HG03565 (cell line): ENCODE results near the gene CYP26C1.

Experiments used
- ATAC-seq: cut with Tn5 transposase; IDR thresholded peaks from one replicate; pipeline ENCODE4 v1.9.1; 2021; ENCODE audit warnings: mild to moderate bottlenecking, moderate library complexity; ENCODE audit not compliant: unreplicated experiment

Gene CYP26C1, protein sequence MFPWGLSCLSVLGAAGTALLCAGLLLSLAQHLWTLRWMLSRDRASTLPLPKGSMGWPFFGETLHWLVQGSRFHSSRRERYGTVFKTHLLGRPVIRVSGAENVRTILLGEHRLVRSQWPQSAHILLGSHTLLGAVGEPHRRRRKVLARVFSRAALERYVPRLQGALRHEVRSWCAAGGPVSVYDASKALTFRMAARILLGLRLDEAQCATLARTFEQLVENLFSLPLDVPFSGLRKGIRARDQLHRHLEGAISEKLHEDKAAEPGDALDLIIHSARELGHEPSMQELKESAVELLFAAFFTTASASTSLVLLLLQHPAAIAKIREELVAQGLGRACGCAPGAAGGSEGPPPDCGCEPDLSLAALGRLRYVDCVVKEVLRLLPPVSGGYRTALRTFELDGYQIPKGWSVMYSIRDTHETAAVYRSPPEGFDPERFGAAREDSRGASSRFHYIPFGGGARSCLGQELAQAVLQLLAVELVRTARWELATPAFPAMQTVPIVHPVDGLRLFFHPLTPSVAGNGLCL

DNA sequence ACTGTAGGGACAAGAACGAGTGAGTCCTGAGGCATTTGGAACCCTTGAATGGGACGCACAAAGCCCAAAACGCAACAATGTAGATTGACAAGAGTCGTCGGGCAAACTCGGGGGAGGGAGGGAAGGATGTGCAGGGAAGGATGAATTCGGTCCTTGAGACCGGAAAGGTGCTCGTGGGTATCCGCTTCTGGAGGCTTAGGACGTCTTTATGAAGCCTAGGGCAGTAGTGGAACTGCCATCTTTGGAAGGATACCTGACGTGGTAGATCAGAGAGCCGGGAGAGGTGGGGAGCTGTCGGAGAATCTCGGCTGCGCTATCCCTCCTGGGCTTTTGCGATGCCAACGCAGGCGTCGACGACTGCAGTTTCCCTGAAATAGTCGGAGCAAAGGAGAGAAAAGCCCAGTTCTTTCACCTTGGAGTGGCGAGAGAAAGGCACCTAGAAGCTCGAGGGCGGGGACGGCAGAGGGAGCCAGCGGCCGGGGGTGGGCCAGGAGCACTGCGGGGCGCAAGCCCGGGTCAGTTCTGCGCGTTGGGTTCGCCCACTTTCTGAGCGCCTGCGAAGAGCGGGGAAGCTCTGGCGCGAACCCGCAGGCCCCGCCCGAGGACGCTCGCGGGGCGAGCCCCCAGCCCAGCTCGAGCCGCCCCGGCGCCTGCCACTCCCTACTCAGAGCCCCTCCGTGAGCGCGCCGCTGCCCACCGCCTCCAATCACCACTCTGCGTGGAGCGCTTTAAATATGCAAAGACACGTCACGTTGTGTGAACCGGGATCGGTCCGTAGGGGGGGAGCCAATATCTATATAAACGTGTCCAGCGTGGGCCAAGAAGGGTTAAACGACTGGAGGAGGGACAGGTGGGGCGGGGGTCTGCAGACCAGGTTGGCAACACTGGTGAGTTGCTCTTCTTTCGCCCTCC is at the start of gene CYP26C1:
CYP26C1 (plus strand) TSS at position 824 of the 912 bp plus-strand sequence. CDS start 466 bp downstream, outside the sequence.
- no peak for ATAC-seq

DNA sequence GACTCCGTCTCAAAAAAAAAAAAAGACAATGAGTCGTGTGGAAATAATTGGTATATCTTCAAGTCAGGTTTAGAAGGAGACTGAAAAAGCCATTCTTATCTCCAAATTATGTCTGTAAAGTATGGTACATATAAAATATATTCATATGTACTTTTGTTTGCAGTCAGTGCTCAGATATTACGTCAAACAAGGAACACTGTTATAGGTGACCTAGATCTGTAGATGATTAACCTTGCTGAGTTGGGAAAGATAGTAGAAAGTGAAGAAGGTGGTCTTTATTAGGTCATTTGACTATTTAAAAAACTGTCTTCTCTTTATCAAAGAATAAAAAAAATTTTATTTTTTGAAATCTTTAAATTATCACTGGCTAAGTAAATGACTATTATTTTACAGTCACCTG is 44.9 kb upstream of the CYP26C1 start:
- no peak for ATAC-seq

DNA sequence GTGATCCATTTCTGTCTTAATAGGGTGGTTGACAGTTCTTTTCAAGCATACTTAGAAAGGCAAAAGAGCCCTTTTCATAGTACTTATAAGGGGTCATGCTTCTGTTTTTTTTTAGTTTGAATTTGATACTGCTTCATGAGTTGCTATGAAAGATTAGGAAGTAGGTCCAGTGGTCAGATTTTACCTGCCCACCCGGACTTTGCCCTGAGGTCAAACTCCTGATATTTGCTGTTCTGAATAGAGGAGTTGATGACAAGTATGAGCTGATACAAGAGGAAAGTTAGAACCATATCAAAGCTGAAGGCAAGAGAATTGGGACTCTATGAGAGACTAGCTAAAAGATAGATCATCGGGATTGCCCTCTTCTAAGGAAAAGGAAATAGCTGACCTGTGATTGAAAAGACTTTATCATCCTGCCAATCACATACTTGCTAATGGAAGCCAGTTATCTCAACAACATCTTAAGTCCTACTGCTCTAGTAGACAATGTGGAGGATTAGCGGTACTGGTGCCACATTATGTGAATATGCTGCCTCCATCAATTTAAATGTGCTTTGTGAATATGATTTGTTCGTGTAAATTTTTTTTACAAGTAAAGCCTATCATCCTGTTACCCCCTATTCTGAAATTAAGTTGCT is 37.5 kb upstream of the CYP26C1 start:
- no peak for ATAC-seq

DNA sequence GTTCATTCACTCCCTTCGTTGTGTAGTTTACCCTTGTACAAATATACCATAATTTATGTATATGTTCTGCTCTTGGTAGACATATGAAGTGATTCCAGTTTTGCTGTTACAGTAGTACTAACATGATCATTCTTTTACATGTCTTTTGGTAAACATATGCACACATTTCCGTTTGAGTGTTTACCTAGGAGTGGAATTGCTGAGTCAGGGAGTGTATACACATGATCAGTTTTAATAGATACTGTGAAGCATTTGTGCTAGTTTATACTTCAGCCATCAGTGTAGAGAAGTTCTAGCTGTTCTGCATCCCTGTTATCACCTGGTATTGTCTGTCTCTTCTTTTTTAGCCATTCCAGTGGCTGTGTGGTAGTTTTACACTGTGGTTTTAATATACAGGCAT is 34.5 kb upstream of the CYP26C1 start:
- ATAC-seq: no peak

DNA sequence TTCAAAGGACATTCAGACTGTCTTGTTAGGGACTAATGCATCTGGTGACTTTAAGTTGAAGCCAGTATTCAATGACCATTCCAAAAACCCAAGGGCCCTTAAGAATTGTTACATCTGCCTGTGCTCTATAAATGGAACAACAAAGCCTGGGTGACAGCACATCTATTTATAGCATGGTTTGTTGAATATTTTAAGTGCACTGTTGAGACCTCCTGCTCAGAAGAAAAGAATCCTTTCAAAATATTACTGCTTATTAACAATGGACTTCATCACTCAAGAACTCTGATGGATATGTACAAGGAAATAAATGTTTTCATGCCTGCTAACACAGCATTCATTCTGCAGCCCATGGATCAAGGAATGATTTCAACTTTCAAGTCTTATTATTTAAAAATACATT is 33.1 kb upstream of the CYP26C1 start:
- no peak for ATAC-seq

DNA sequence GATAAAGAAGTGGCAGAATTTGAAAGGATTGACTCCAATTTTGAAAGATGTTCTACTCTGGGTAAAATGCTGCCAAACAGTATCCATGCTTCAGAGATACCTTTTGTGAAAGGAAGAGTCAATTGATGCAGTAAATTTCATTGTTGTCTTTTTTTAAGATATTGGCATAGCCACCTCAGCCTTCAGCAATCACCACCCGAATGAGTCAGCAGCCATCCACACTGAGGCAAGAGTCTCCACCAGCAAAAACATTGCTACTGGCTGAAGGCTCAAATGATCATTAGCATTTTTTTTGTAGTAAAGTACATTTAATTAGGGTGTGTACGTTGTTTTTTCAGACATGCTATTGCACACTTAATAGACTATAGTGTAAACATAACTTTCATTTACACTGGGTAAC is 31.7 kb upstream of the CYP26C1 start:
- no peak for ATAC-seq

DNA sequence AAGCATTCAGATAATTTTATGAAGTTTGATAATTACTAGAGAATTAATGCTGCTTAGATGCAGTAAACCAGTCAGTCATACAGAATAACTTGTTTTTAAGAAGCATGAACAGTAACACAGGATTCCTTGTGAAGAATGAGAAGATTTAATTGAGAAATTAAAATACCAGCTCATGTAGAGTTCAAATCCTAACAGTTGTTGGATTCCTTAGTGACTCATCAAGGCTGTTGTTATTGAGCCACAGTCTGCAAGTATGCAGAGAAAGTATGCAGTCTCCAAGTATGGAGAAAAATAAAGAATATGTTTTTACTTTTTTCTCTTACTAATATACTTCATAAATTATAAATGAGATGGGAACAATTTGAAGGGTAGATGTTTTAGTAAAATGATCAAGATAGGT is 30.2 kb upstream of the CYP26C1 start:
- no peak for ATAC-seq

DNA sequence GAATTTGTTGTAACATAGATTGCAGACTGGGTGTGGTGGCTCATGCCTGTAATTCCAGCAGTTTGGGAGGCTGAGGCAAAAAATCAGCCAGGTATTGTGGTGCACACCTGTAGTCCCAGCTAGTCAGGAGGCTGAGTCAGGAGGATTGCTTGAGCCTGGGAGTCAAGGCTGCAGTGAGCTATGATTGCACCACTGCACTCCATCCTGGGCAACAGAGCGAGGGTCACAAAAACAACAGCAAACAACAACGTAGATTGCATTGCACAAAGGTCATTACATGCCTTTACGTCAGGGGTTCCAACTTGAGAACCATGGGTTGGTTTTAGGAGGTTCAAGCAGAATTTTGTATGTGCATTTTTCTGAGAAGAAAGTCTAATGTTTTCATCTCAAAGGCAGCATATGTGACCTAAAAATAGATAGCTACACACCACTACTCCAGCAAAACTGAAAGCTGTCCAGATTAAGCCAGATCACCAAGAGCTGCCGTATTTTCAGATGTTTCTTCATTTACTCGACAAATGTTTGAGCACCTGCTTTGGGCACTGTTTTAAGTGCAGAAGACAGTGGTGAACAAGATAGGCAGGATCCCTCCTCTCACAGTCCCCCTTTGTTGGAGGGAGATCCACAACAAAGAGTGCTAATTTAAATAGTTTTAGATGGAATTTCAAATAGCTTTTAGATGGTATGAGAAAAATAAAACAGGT is 28.3 kb upstream of the CYP26C1 start:
- ATAC-seq: no peak

DNA sequence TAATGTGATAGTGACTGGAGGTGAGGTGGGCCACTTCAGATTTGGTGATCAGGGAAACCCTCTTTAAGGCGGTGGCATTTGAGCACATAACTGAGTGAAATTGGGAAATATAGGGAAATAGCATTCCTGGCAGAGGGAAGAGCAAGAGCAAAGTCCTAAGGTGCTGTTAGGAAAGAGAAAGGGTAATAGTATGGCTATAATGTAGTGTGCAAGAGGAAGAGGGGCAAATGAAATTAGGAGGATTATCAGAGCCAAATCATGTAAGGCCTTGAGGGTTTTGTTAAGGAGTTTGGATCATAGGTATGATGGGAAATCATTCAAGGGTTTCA is 27.8 kb upstream of the CYP26C1 start:
- ATAC-seq: no peak

DNA sequence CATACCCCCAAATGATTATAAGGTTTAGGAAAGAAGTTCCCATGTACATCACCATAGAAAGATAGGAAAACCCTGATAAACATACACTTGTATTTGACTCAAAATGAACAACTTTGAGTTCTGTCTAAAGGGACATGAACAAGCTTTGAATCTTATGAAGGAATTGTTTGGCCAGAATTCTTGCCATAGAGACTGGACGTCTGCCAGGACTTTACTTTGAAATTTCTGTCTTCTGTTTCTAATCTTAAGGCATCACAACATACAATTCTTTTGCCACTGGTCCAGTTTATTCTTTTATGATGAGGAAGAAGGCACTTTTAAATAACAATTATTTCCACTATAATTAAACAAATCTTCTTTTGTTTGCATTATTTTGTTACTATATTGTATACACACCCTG is 26.2 kb upstream of the CYP26C1 start:
- ATAC-seq: no peak

DNA sequence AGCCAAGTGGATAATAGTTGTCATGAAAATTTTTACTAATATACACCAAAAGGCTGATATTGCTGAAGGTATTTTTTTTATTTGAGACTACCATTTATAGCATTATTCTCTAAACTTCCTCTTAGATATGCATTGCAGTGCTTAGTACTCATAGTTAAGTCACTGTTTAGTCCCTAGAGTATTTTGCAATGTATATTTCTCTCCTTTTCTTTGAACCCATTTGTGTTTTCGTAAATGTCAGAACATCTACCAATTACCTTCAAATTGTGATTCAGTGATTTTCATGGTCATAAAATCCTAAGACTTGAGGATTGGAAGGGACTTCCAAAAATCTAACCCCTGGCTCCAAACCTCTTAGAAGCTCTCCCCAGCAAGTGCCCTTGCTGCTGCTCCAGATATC is 21.5 kb upstream of the CYP26C1 start:
- no peak for ATAC-seq

DNA sequence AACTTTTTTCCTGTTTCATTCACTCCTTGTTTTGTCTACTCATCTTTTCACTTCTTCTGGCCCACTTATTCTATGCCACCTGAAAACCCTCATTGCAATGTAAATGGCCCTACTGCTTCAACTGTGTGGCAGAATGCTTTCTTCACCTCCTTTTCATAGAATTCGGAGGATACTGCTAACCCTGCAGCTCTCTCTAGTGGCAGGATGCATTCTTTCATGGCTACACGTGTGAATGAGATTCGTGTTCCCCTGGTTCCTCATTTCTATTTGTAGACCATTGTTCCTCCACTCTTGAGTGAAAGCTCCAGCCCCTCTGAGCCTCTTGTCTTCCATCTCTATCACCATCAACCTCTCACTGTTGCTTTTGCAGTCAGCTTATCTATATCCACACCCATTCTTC is 20.9 kb upstream of the CYP26C1 start:
- ATAC-seq: no peak

DNA sequence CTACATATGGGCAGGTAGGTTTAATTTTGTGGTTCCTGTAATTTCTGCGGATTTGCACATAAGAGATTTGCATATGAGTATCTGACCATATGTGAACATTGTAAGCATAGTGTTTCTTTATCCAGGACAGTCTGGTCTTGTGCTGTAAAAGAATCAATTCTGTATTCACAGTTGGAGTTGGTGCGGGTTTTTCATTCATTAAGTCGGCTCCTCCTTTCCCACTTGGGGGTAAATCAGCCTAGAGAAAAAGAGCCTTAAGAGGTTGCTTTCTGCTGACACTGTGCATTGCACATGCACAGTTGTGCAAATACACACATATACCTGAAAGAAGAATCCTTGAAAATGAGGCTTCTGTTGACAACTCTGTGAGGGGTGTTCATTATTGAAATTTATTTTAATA is 6.1 kb upstream of the CYP26C1 start:
- no peak for ATAC-seq

DNA sequence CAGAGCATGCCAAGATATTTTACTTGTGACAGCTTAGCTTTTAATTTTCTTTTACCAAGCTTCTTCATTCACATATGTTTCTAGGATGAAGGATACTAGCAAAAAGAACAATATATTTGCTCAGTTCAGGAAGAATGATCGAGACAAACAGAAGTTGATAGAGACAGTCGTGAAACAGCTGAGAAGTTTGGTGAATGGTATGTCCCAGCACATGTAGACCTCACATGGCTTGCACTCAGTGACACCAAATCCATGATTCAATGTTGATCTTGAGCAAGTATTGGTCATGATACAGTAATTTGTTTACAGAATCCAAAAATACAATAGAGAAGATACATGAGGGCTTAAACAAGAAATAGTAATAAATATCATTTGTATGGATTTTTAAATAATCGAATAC is 2.5 kb upstream of the CYP26C1 start:
- no peak for ATAC-seq

DNA sequence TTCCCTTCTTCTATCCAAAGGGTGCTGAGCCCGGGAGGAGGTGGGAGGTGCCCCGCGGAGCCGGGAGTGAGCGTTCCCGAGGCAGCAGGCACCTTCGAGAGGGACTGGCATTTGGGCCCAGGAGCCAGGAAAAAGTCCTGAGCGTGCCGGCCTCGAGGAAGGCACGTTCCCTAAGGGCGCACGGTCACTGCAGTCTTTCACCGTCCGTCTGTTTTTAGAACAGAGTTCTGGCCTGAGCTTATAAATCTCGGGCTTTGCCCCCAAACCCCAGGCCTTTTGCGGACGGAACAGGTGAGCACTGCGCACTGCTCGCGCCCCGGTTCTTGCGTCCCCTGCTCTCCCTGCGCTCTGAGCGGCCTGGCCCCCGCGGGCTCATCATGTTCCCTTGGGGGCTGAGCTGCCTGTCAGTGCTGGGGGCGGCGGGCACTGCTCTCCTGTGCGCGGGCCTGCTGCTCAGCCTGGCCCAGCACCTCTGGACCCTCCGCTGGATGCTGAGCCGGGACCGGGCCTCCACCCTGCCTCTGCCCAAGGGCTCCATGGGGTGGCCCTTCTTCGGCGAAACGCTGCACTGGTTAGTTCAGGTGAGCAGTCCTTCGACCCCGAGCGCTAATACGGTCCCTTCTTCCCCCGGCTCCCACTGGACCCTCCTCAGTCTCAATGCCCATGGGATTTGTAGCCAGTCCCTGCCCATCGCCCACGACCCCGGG is 442 bp downstream of the CYP26C1 start:
- no peak for ATAC-seq

DNA sequence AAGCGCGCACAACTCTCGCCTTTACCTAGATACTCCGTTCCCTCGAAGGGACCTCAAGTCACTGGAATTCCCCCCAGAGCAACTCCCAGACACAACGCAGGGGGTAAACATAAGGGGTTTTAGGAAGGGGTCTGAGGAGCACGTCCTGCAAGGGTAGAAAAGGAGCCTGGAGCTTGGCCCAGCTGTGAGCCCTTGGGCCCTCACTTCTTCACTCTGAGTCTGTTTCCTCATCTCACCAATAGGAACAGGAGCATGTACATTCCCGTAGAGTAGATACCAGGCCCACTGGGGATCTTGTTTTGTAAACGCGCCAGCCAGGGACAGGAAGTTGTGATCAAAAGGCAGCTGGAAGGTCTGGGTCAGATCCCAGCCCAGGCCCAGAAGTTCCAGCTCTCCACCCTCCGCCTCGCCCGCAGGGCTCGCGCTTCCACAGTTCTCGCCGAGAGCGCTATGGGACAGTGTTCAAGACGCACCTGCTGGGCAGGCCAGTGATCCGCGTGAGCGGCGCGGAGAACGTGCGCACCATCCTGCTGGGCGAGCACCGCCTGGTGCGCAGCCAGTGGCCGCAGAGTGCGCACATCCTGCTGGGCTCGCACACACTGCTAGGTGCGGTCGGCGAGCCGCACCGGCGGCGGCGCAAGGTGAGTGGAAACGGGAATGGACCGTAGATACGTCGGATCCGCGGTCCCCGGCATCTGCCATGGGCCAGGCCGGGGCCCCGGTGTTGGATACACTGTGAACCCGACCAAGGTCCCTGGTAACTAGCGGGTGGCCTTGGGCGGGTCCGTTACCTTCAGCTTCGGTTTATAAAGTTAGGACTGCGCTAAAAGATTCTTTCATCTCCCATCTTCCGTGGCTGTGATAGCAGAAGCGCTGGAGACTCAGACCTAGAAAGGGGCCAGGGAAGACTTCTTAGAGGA is 1.3 kb downstream of the CYP26C1 start:
- no peak for ATAC-seq

DNA sequence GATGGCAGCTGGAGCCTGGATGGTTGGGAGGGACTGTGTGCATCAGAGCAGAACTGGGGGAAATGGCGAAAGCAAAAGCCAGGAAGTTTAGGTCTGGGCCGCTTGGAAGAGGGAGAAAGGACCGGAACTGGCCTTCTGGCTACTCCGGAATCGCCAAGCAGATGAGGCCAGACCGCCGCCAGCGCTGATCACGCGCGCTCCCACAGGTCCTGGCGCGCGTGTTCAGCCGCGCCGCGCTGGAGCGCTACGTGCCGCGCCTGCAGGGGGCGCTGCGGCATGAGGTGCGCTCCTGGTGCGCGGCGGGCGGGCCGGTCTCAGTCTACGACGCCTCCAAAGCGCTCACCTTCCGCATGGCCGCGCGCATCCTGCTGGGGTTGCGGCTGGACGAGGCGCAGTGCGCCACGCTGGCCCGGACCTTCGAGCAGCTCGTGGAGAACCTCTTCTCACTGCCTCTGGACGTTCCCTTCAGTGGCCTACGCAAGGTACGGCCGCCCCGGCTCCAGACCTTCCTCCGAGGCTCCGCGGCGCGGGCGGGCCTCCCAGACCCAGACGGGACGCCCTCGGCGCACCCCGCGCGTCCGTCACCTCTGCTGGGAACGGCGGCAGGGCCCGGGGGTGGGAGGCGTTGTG is 2.0 kb downstream of the CYP26C1 start:
- no peak for ATAC-seq

DNA sequence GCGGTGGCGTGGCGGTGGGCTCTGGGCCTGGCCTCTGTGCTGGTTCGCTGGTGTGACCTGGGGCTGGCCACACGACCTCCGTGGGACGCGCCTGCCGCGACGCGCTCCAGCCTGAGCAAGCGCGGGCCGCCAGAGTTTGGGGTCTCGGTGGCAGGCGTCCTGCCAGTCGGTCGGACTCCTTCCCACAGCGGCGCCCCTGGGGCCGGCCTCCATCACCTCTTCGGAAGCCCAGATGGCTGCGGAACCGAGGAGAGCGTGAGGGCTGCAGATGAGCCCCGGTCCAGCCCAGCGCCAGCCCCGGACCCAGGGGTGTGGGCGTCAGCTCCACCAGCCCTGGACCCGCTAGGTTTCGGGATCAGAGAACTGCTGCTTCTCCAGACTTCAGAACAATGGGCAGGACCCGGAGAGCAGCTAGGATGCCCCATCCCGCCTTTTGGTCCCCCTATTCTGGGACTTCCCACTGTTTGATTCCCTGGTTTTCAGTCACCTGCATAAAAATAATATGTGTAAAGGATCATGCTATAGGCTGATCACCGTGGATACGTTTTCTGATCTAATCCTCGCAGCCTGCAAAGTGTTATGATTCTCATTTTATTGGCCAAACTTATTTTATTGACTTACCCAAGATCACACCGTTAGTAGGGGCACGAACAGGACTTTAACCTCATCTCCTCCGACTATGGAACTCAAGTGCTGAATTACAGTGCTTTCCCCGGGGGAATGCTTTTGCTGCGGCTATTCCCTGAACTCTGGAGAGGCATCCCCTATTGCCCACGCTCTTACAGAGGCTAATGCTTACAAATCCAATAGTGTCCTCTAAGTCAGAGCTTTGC is 2.8 kb downstream of the CYP26C1 start:
- no peak for ATAC-seq
